ENCODE results near the gene RAD51D. TPM values are rescaled to one million over a fixed set of nuclear protein-coding genes. Genes with fewer than 3 reads are reported as not detected.
"Not testable (repeated sequence)": the region's sequence is repeated elsewhere in the genome, so short reads cannot be mapped to it uniquely, and the experiment has no call there.

The RAD51D gene
- 1 to 10 TPM; 4.1 to 7.0 (median 4.6) TPM for polyA plus RNA-seq

- WGBS, 3 donors: 0 to 1% (median 1%) methylated on average over 56 to 71 of the region's 72 CpGs
- no peak within 1 kb of the TSS for H3K27ac ChIP-seq (ENCODE audit: low read depth, low read length)
These were observed at the start of gene RAD51D for GRCh38 chr17:35119370-35120165. Gene RAD51D, minus strand, starts transcription at chr17:35119860. Its CDS starts 247 bp downstream, at chr17:35119613.

DNA sequence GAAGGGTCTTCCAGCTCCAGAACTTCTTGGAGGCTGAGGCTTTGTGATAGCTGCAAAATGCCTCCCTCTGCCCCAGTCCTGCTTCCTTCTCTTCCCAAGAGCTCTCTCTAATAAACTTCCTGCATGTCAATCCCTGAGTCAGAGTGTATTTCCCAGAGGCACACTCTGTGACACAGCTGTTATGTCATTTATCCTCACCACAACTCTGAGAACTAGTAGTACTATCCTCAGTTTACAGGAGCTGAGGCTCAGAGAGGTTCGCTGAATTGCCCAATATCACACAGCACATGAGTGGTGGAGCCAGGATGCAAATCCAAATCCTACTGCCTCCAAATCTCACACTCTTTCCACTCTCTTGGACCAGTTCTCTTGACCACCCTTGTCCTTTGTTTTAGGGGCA, 48.0 kb upstream of the RAD51D start:
- 84 to 93% (median 87%) methylated on average over 1 of the region's 1 CpG for WGBS, 3 donors
- H3K27ac ChIP-seq (ENCODE audit: low read depth, low read length): no peak overlapping the region

GRCh38 chr17:35167046-35167445, 47.4 kb upstream of the RAD51D start:
- 49 to 67% (median 57%) methylated on average over 3 of the region's 3 CpGs for WGBS, 3 donors
- no peak overlapping the region for H3K27ac ChIP-seq (ENCODE audit: low read depth, low read length)

DNA sequence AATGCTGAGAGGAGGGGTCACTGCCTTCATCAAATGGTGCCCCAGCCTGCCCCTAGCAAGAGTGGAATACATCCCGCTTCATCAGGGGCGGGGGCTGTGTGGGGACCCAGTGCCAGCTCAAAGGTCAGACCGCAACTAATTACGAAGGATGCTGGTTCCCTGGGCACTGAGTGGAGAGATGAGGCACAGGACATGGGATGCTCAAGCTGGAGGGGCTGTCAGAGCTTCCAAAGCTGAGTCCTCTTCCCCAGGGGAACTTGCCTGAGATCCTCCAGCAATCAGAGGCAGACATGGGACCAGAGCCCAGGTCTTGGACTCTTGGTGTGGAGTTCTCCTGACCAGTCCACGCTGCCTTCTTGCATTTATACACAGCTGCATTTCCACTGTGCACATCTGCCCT, 46.9 kb upstream of the RAD51D start:
- WGBS, 3 donors: 66 to 77% (median 67%) methylated on average over 5 of the region's 5 CpGs

GRCh38 chr17:35164716-35165115, 45.1 kb upstream of the RAD51D start:
- no peak overlapping the region for H3K27ac ChIP-seq (ENCODE audit: low read depth, low read length)
- WGBS, 3 donors: 81 to 87% (median 84%) methylated on average over 5 of the region's 5 CpGs

More for the DNA sequence above, 46.9 kb upstream of the RAD51D start:
- H3K27ac ChIP-seq (ENCODE audit: low read depth, low read length): no peak overlapping the region

- WGBS, 3 donors: 95 to 96% (median 96%) methylated on average over 7 of the region's 7 CpGs
- H3K27ac ChIP-seq (ENCODE audit: low read depth, low read length): no peak overlapping the region
These were observed 44.2 kb upstream of the RAD51D start for GRCh38 chr17:35163886-35164285.

DNA sequence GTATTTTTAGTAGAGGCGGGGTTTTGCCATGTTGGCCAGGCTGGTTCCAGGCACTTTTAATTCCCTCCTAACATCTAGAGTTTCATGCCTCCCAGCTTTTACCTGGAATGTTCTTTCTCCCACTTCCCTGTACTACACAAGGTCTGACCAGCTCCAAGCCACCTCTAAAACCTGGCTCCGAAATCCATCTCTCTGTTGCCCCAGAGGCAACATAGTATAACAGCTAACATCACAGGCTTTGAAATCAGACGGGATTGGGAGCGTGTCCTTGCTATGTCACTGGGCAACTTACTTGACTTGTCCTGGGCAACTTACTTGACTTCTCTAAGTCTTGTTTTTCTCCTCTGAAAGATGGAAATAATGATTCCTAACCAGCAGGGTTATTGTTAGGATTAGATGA, 43.1 kb upstream of the RAD51D start:
- no peak overlapping the region for H3K27ac ChIP-seq (ENCODE audit: low read depth, low read length)
- 67 to 93% (median 91%) methylated on average over 4 of the region's 4 CpGs for WGBS, 3 donors

- no peak overlapping the region for H3K27ac ChIP-seq (ENCODE audit: low read depth, low read length)
- WGBS, 3 donors: 44 to 57% (median 52%) methylated on average over 3 of the region's 3 CpGs
These were observed 41.7 kb upstream of the RAD51D start for GRCh38 chr17:35161281-35161761.

DNA sequence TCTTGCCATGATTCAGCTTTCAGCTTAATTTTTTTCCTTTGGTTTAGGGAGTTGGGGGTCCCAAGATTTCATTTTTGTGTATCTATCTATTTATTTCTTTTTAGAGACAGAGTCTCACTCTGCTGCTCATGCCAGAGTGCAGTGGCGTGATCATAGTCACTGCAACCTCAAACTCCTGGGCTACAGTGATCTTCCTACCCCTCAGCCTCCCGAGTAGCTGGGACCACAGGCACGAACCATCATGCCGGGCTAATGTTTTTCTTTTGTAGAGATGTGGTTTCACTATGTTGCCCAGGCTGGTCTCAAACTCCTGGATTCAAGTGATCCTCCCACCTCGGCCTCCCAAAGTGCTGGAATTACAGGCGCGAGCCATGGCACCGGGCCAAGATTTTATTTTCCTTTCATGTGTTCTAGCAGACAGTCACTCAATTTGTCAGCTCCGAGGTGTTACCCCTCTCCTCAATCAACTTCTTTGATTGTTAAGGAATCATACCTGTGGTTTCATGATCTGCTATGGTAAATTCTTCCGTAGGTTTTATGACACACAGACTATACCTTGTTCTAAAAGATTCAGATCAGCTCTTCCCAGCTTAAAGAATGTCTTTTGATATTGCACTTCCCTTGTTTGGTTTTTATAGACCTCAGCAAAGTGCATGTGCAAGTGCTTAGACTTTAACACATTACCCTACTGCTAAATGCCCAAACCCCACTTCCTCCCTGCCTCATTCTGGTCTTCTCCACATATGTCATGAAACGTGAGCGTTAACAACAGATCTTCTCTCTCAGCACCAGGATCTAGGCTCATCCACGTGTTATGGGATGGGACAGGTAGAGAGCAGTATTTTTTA, 40.9 kb upstream of the RAD51D start:
- WGBS, 3 donors: 63 to 80% (median 78%) methylated on average over 13 of the region's 13 CpGs
- no peak overlapping the region for H3K27ac ChIP-seq (ENCODE audit: low read depth, low read length)

GRCh38 chr17:35159940-35160339, 40.3 kb upstream of the RAD51D start:
- no peak overlapping the region for H3K27ac ChIP-seq (ENCODE audit: low read depth, low read length)
- WGBS, 3 donors: 67 to 74% (median 73%) methylated on average over 2 of the region's 2 CpGs

GRCh38 chr17:35155246-35155645, 35.6 kb upstream of the RAD51D start:
- WGBS, 3 donors: 91 to 97% (median 96%) methylated on average over 7 of the region's 7 CpGs
- no peak overlapping the region for H3K27ac ChIP-seq (ENCODE audit: low read depth, low read length)

- WGBS, 3 donors: 82 to 91% (median 90%) methylated on average over 13 of the region's 13 CpGs
- no peak overlapping the region for H3K27ac ChIP-seq (ENCODE audit: low read depth, low read length)
These were observed 34.8 kb upstream of the RAD51D start for GRCh38 chr17:35154196-35155165.

GRCh38 chr17:35152421-35153140, 32.9 kb upstream of the RAD51D start:
- WGBS, 3 donors: 61 to 76% (median 69%) methylated on average over 13 of the region's 13 CpGs
- H3K27ac ChIP-seq (ENCODE audit: low read depth, low read length): no peak overlapping the region

- 89 to 92% (median 89%) methylated on average over 29 of the region's 29 CpGs for WGBS, 3 donors
- H3K27ac ChIP-seq (ENCODE audit: low read depth, low read length): not testable (repeated sequence)
These were observed 31.4 kb upstream of the RAD51D start for GRCh38 chr17:35151080-35151479.

DNA sequence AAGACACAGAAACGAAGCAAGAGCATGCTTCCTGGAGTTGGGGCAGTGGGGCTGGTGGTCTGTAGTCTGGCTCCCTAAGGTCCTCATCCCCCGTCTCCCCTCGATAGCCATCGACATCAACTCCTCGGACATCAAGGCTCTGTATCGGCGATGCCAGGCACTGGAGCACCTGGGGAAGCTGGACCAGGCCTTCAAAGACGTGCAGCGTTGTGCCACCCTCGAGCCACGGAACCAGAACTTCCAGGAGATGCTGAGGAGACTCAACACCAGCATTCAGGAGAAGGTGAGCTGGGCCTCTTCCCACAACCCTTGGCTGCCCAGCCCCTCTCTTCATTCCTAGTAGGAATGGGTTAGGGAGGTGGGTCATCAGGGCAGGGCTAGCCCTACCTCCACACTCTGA, 30.3 kb upstream of the RAD51D start:
- 87 to 95% (median 94%) methylated on average over 11 of the region's 11 CpGs for WGBS, 3 donors
- no peak overlapping the region for H3K27ac ChIP-seq (ENCODE audit: low read depth, low read length)

DNA sequence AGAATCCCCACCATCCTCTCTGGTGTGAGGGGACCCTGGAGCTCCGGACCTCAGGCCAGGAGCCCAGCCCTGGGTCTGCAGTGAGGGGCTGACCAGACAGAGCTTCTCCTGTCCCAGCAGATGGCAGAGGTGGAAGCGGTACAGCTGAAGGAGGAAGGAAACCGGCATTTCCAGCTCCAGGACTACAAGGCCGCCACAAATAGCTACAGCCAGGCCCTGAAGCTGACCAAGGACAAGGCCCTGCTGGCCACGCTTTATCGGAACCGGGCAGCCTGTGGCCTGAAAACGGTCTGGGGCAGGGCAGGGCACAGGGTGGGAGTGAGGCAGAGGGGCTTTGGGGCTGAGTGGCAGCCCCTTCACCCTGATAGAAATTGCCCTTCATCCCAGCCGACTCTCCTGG, 28.5 kb upstream of the RAD51D start:
- no peak overlapping the region for H3K27ac ChIP-seq (ENCODE audit: low read depth, low read length)
- 56 to 66% (median 63%) methylated on average over 9 of the region's 9 CpGs for WGBS, 3 donors

GRCh38 chr17:35147375-35147905, 27.8 kb upstream of the RAD51D start, which contains the start of gene UNC45B:
Gene UNC45B, plus strand, starts transcription at chr17:35147817. Its CDS starts 447 bp downstream, at chr17:35148264.
- no peak within 1 kb of the TSS for H3K27ac ChIP-seq (ENCODE audit: low read depth, low read length)
- 71 to 76% (median 74%) methylated on average over 4 of the region's 4 CpGs for WGBS, 3 donors

All from adipose tissue (tissue), 3 donors.